HG02623 (cell line): ENCODE results near the gene LRRC3.

Experiments
- ATAC-seq: cut with Tn5 transposase; IDR thresholded peaks from one replicate; pipeline ENCODE4 v1.9.1; 2021; ENCODE audit warnings: moderate library complexity; ENCODE audit not compliant: unreplicated experiment

The LRRC3 gene

GRCh38 chr21:44423941-44424607, 31.2 kb upstream of the LRRC3 start:
- ATAC-seq: no peak

GRCh38 chr21:44424608-44425306, 30.6 kb upstream of the LRRC3 start:
- no peak for ATAC-seq

- ATAC-seq: no peak
These were observed 29.9 kb upstream of the LRRC3 start for GRCh38 chr21:44425307-44425894.

- no peak for ATAC-seq
These were observed 29.2 kb upstream of the LRRC3 start for GRCh38 chr21:44425895-44426662.

- ATAC-seq: no peak
These were observed 28.6 kb upstream of the LRRC3 start for GRCh38 chr21:44426663-44427191.

GRCh38 chr21:44427241-44428120, 27.8 kb upstream of the LRRC3 start:
- no peak for ATAC-seq

- no peak for ATAC-seq
These were observed 26.9 kb upstream of the LRRC3 start for GRCh38 chr21:44428281-44428960.

- ATAC-seq: no peak
These were observed 25.4 kb upstream of the LRRC3 start for GRCh38 chr21:44429894-44430293.

GRCh38 chr21:44431300-44431699, 24.0 kb upstream of the LRRC3 start:
- ATAC-seq: no peak

GRCh38 chr21:44432841-44433790, 22.2 kb upstream of the LRRC3 start:
- ATAC-seq: no peak

GRCh38 chr21:44433791-44434567, 21.3 kb upstream of the LRRC3 start:
- no peak for ATAC-seq

- ATAC-seq: no peak
These were observed 20.8 kb upstream of the LRRC3 start for GRCh38 chr21:44434568-44434925.

GRCh38 chr21:44434936-44435635, 20.2 kb upstream of the LRRC3 start:
- no peak for ATAC-seq

- no peak for ATAC-seq
These were observed 19.1 kb upstream of the LRRC3 start for GRCh38 chr21:44436111-44436611.

- no peak for ATAC-seq
These were observed 18.4 kb upstream of the LRRC3 start for GRCh38 chr21:44436958-44437357.

GRCh38 chr21:44437371-44437695, 18.0 kb upstream of the LRRC3 start:
- ATAC-seq: no peak

GRCh38 chr21:44437696-44438431, 17.4 kb upstream of the LRRC3 start:
- ATAC-seq: no peak
